HepG2 (cell line): ENCODE data around the gene PRM2. TPM values are rescaled to one million over a fixed set of nuclear protein-coding genes. Genes with fewer than 3 reads are reported as not detected.

Experiments used
- ATF3 ChIP-seq: sonication (generic); formaldehyde crosslinking; IDR thresholded peaks from 2 replicates; pipeline ENCODE4 v1.4.0; 2020; ENCODE audit warnings: missing genetic modification reagents
- BRCA1 ChIP-seq: sonication (generic); formaldehyde crosslinking; IDR thresholded peaks from 2 replicates; pipeline ENCODE4 v1.4.0; 2020; ENCODE audit warnings: missing genetic modification reagents
- CBX5 ChIP-seq: sonication (generic); formaldehyde crosslinking; IDR thresholded peaks from 2 replicates; pipeline ENCODE4 v1.4.0; 2020; ENCODE audit warnings: missing genetic modification reagents, borderline replicate concordance
- FUBP1 ChIP-seq: sonication (generic); formaldehyde crosslinking; IDR thresholded peaks from 2 replicates; pipeline ENCODE4 v1.5.1; 2020; ENCODE audit warnings: missing genetic modification reagents, mild to moderate bottlenecking, borderline replicate concordance
- GATAD2A ChIP-seq: IDR thresholded peaks from 2 replicates; pipeline ENCODE4 v1.6.1; 2016
- GPN1 ChIP-seq: sonication (generic); formaldehyde crosslinking; IDR thresholded peaks from 2 replicates; pipeline ENCODE4 v1.5.1; 2020; ENCODE audit warnings: missing genetic modification reagents, borderline replicate concordance
- HDAC2 ChIP-seq: sonication (generic); formaldehyde crosslinking; IDR thresholded peaks from 2 replicates; pipeline ENCODE4 v1.4.0; 2020; ENCODE audit warnings: missing genetic modification reagents
- HMGXB4 ChIP-seq, 2 experiments: sonication (generic) in 1 of 2; formaldehyde crosslinking in 1 of 2; IDR thresholded peaks; 2 replicates each; pipeline versions ENCODE4 v1.4.0 to v1.6.1; 2018 to 2020; ENCODE audit warnings: missing genetic modification reagents in 2 of 2, borderline replicate concordance in 1 of 2, low read depth in 1 of 2, mild to moderate bottlenecking in 1 of 2, missing biosample characterization in 1 of 2
- HNF1B ChIP-seq: sonication (generic); formaldehyde crosslinking; IDR thresholded peaks from 2 replicates; pipeline ENCODE4 v1.5.1; 2020; ENCODE audit warnings: mild to moderate bottlenecking, moderate library complexity, missing genetic modification reagents
- KLF13 ChIP-seq: sonication (generic); formaldehyde crosslinking; IDR thresholded peaks from 2 replicates; pipeline ENCODE4 v1.4.0; 2020; ENCODE audit warnings: mild to moderate bottlenecking, missing genetic modification reagents
- KMT2A ChIP-seq: sonication (generic); formaldehyde crosslinking; IDR thresholded peaks from 2 replicates; pipeline ENCODE4 v1.4.0; 2020; ENCODE audit warnings: missing genetic modification reagents
- MATR3 ChIP-seq: sonication (generic); formaldehyde crosslinking; IDR thresholded peaks from 2 replicates; pipeline ENCODE4 v1.4.0; 2020; ENCODE audit warnings: missing genetic modification reagents
- MAX ChIP-seq: IDR thresholded peaks from 2 replicates; pipeline ENCODE4 v1.6.1; 2012; ENCODE audit warnings: inconsistent platforms
- RARG ChIP-seq: sonication (generic); formaldehyde crosslinking; IDR thresholded peaks from 2 replicates; pipeline ENCODE4 v1.4.0; 2020; ENCODE audit warnings: low read depth, mild to moderate bottlenecking, missing genetic modification reagents
- STAG1 ChIP-seq: sonication (generic); formaldehyde crosslinking; IDR thresholded peaks from 2 replicates; pipeline ENCODE4 v1.4.0; 2020; ENCODE audit warnings: missing genetic modification reagents
- XBP1 ChIP-seq: sonication (generic); formaldehyde crosslinking; IDR thresholded peaks from 2 replicates; pipeline ENCODE4 v1.5.0; 2020; ENCODE audit warnings: missing genetic modification reagents
- ZNF230 ChIP-seq: sonication (generic); formaldehyde crosslinking; IDR thresholded peaks from 2 replicates; pipeline ENCODE4 v1.4.0; 2020; ENCODE audit warnings: mild to moderate bottlenecking, missing genetic modification reagents
- ZNF512B ChIP-seq: sonication (generic); formaldehyde crosslinking; IDR thresholded peaks from 2 replicates; pipeline ENCODE4 v1.5.1; 2020; ENCODE audit warnings: missing genetic modification reagents, mild to moderate bottlenecking, borderline replicate concordance
- ZNF737 ChIP-seq: sonication (generic); formaldehyde crosslinking; IDR thresholded peaks from 2 replicates; pipeline ENCODE4 v1.5.0; 2020; ENCODE audit warnings: missing genetic modification reagents, mild to moderate bottlenecking, borderline replicate concordance
- ZSCAN30 ChIP-seq: sonication (generic); formaldehyde crosslinking; IDR thresholded peaks from 2 replicates; pipeline ENCODE4 v1.5.0; 2020; ENCODE audit warnings: mild to moderate bottlenecking, missing genetic modification reagents
- polyA plus RNA-seq, 8 experiments: library from polyadenylated mRNA; depleted of rRNA in 3 of 8; stranded (reverse) in 7 of 8; unstranded in 1 of 8; fragments of >200 nt; fragmentation: Illumina TruSeq in 4 of 8; extraction: Trizol in 4 of 8; gene quantifications; 2 replicates each; pipeline versions ENCODE4 v1.2.1 to v1.2.3, GENCODE V29; 2011 to 2016; ENCODE audit warnings: low read depth in 4 of 8, missing spikeins in 1 of 8, mixed read lengths in 1 of 8; ENCODE audit not compliant: insufficient read depth in 1 of 8
- total RNA-seq, 5 experiments: library from RNA; depleted of rRNA; stranded (reverse); fragments of >200 nt; fragmentation: Illumina TruSeq; extraction: Trizol; gene quantifications; 2 replicates each; pipeline ENCODE4 v1.2.3, GENCODE V29; 2016; ENCODE audit warnings: low read depth in 1 of 5

Gene PRM2
- total and polyA plus RNA-seq, 2 of the 13 experiments (the other 11 are each of a cell fraction or from before 2014, with no cell fraction given) = 0.54 TPM; not detected in 1

- TF ChIP-seq HMGXB4 (CRISPR knock-in tag; IDR thresholded peaks at IDR 0.05; ENCODE audit: borderline replicate concordance in 1 of 2, low read depth in 1 of 2) (peak in 1 of 2 experiments; percentile 24; a peak in 2 of 4 replicates), MAX (peak; percentile 27; the same call in 1 of the 2 replicates), STAG1 (CRISPR knock-in tag) (no peak; the same call in 1 of the 2 replicates), FUBP1 (CRISPR knock-in tag) (no peak), ZNF737 (CRISPR knock-in tag) (peak; percentile 74; the same call in 1 of the 2 replicates), MATR3 (CRISPR knock-in tag) (no peak), ZSCAN30 (CRISPR knock-in tag) (no peak), GPN1 (CRISPR knock-in tag) (no peak), CBX5 (no peak), RARG (CRISPR knock-in tag) (no peak), GATAD2A (CRISPR knock-in tag) (no peak), KLF13 (CRISPR knock-in tag) (no peak), KMT2A (no peak), HNF1B (CRISPR knock-in tag) (peak; percentile 60; the same call in 1 of the 2 replicates), ZNF512B (CRISPR knock-in tag) (0 out of 2 replicates have a peak, but pooled peaks have one; percentile 33), ZNF230 (CRISPR knock-in tag) (0 out of 2 replicates have a peak, but pooled peaks have one; percentile 11), BRCA1 (CRISPR knock-in tag) (no peak), XBP1 (CRISPR knock-in tag) (no peak), HDAC2 (CRISPR knock-in tag) (no peak), ATF3 (CRISPR knock-in tag) (0 out of 2 replicates have a peak, but pooled peaks have one; percentile 6)
These were observed 16.4 kb downstream of the PRM2 start (continued) for GRCh38 chr16:11259655-11260595.
